ENCODE results near the gene ARIH2. TPM values are rescaled to one million over a fixed set of nuclear protein-coding genes. Genes with fewer than 3 reads are reported as not detected.
"Not testable (repeated sequence)": the region's sequence is repeated elsewhere in the genome, so short reads cannot be mapped to it uniquely, and the experiment has no call there.

The ARIH2 gene
- total RNA-seq, 1 donor from 2014 or later, result 48.6 TPM

DNA sequence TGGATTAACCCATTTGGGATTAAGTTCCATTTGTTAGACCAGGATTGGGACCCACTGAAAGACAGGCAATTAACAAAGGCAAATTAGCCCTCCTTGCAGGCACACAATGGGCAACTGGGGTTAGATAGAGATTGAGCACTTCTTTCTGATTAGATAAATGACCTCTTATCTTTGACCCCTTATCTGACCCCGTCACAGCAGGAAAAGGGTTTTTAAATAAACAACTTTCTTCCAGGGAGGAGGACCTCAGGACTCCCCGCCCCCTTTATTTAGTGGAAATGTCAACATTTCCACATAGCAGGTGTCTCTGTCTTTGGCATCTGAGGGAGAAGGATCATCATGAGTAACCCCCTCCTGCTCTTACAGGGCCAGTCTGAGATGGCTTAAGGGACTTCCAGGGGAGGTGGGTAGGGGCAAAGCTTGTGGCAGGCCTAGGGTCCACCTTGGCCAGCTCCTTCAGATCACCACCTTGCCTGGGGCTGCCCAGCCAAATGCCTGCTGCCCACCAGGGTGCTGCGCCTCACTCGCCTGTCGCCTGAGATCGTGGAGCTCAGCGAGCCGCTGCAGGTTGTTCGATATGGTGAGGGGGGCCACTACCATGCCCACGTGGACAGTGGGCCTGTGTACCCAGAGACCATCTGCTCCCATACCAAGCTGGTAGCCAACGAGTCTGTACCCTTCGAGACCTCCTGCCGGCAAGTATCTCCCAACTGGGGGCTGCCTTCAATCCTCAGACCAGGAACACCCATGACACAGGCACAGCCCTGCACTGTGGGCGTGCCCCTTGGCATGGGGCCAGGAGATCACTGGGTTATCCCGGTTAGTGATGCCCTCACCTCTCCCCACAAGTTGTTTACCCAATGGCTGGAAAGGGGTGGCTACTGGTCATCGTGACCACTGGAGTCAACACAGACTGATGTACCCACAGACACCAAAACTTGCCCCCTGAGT is 86.0 kb downstream of the ARIH2 start:
- ATAC-seq, result no peak

DNA sequence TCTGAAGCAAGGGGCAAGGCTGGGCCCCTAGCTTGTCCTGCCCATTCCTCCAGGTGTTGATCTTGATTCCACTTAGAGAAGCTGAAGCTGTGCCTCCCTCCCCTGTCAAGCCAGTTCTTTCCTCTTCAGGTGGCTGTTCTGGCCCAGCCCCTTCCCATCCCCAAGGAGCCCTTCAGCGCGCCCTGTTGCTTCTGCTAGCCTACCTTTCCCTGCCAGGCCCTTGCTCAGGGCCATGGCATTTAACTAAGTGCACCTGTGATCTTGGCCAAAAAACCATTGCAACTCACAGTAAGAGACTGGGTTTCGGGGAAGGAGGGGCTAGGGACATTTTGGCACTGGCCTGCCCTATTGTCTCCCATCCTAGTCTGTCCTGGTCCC is 86.7 kb downstream of the ARIH2 start:
- no peak for ATAC-seq

DNA sequence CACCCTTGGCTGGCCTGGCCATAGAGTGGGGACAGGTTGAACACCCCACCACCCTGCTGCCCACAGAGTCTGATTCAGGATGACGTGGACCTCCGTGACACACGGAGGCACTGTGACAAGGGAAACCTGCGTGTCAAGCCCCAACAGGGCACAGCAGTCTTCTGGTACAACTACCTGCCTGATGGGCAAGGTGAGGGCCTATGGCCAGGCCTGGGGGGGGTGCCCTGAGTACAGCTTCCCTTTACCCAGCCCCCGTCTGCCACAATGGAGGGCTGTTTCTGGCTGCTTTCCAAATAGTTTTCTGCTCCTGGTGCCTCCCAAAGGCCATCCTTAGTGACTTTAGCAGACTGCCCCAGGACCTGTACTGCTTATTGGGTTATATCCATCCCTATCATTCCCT is 87.4 kb downstream of the ARIH2 start:
- ATAC-seq, result no peak

DNA sequence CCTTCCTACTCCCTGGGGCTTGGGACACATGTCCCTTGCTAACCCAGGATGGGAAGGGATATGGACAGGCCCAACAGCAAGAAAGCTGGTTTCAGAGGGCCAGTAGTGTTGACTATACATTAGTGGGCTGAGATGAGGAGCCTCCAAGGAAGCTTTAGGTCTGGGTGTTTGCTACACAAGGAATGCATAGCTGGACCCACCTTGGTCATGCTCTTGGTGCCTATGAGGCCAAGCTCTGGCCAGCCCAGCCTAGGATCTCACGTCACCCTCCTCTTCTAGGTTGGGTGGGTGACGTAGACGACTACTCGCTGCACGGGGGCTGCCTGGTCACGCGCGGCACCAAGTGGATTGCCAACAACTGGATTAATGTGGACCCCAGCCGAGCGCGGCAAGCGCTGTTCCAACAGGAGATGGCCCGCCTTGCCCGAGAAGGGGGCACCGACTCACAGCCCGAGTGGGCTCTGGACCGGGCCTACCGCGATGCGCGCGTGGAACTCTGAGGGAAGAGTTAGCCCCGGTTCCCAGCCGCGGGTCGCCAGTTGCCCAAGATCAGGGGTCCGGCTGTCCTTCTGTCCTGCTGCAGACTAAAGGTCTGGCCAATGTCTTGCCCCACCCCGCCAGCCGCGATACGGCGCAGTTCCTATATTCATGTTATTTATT is 87.9 kb downstream of the ARIH2 start:
- no peak for ATAC-seq

DNA sequence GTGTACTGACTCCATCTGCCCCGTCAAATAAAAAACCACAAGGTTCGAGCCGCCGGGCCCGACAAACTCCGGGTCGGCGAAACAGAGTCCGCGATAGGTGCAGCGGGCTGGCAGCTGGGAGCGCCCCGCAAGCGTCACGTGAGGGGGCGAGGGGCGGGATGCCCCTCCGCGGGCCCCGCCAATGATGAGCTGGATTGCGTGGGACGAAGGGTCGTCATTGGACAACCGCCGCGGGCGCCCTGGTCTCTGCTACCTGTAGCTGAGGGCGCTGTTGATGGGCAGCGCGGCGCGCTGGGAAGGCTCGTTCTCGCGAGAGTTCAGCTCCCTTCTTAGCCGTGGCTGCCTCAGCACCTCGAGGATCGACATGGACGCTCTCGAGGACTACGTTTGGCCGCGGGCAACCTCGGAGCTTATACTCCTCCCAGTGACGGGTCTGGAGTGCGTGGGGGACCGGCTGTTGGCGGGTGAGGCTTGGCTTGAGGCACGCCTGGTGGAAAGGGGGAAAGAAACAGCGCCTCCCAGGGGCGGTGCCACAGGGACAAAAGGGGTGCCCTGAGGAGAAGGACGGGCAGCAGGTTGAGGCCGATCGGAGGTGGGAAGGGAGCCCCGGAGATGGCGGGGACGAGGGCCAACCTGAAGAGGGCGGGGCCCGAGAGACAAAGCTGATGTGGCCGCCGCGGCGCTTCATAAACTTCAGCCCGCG is 88.6 kb downstream of the ARIH2 start, which contains the start of gene WDR6:
Gene WDR6, plus strand, starts transcription at position 324 of the 703 bp plus-strand sequence. Its CDS starts 41 bp downstream, at position 365.
- peak; percentile 84 for ATAC-seq

DNA sequence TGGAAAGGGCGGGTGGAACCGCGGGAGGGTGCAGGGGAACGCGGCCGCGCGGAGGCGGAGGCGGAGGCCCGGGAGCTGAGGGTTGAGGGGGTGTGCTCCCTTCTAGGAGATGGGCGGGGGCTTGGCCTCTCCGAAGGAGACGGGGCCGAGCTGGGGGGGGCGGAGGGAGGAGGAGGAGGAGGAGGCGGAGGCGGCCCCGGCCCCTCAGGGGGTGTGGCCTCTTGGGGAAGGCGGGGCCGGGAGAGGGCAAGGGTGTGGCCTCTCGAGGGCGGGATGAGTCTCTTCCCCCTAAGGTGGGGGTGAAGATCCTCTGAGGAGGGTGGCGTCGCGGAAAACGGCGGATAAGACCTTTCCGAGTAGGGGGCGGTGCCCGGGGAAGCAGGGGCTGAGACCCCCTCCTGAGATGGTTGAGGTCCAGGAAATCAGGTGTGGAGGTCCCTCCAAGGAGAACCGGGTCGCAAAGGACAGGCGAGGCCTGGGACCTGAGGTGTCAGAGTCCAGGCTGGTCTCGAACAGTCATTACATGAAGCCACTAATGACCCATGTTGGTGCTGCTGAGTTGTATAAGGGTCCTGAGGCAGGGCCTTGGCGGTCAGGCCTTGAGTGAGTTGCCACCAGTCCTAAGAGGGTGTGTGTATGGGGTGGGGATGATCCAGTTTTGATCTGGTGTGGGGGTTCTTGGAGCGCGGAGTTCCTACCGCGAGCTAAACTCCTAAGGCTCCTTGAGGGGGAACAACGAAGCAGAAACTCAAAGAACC is 89.3 kb downstream of the ARIH2 start:
- peak; percentile 88 for ATAC-seq

DNA sequence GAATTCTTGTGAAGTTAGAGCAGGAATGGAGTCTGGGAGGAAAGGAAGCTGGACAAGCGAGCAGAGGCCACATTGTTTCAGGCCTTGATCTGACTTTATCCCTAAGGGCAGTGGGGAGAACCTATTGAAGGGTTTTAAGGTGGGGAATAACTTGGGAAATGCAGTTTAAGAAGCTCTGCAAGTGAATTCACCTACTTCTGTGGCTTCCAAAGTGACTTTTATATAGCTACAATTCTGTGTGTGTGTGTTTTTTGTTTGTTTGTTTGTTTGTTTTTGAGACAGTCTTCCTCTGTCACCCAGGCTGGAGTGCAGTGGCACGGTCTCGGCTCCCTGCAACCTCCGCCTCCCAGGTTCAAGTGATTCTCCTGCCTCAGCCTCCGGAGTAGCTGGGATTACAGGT is 90.0 kb downstream of the ARIH2 start:
- ATAC-seq, result not testable (repeated sequence)

DNA sequence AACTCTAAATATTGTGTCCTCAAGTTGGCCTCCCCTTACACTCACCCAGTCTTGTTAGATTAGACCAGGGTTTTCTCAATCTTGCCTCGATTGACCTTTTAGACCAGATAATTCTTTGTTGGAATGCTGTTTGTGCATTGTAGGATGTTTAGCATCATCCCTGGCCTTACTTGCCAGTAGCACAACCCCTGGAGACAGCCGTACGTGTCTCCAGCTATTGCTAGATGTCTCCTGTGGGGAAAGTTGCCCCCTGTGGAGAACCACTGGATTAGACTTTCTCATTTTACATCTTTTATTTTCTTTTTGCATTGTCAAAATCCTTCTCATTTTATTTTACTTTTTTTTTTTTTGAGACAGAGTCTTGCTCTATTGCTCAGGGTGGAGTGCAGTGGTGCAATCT is 90.8 kb downstream of the ARIH2 start:
- no peak for ATAC-seq

DNA sequence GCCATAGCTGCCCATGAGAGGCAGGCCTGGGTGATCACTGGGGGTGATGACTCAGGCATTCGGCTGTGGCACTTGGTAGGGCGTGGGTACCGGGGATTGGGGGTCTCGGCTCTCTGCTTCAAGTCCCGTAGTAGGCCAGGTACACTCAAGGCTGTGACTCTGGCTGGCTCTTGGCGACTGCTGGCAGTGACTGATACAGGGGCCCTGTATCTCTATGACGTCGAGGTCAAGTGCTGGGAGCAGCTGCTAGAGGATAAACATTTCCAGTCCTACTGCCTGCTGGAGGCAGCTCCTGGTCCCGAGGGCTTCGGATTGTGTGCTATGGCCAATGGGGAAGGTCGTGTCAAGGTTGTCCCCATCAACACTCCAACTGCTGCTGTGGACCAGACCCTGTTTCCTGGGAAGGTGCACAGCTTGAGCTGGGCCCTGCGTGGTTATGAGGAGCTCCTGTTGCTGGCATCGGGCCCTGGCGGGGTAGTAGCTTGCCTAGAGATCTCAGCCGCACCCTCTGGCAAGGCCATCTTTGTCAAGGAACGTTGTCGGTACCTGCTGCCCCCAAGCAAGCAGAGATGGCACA is 93.9 kb downstream of the ARIH2 start:
- ATAC-seq, result no peak

DNA sequence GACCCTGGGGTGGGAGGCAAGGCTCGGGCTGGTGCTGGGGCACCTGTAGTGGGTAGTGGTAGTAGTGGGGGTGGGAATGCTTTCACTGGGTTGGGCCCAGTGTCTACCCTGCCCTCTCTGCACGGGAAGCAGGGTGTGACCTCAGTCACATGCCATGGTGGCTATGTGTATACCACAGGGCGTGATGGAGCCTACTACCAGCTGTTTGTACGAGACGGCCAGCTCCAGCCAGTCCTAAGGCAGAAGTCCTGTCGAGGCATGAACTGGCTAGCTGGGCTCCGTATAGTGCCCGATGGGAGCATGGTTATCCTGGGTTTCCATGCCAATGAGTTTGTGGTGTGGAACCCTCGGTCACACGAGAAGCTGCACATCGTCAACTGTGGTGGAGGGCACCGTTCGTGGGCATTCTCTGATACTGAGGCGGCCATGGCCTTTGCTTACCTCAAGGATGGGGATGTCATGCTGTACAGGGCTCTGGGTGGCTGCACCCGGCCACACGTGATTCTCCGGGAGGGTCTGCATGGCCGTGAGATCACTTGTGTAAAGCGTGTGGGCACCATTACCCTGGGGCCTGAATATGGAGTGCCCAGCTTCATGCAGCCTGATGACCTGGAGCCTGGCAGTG is 94.6 kb downstream of the ARIH2 start:
- ATAC-seq, result peak; percentile 12

DNA sequence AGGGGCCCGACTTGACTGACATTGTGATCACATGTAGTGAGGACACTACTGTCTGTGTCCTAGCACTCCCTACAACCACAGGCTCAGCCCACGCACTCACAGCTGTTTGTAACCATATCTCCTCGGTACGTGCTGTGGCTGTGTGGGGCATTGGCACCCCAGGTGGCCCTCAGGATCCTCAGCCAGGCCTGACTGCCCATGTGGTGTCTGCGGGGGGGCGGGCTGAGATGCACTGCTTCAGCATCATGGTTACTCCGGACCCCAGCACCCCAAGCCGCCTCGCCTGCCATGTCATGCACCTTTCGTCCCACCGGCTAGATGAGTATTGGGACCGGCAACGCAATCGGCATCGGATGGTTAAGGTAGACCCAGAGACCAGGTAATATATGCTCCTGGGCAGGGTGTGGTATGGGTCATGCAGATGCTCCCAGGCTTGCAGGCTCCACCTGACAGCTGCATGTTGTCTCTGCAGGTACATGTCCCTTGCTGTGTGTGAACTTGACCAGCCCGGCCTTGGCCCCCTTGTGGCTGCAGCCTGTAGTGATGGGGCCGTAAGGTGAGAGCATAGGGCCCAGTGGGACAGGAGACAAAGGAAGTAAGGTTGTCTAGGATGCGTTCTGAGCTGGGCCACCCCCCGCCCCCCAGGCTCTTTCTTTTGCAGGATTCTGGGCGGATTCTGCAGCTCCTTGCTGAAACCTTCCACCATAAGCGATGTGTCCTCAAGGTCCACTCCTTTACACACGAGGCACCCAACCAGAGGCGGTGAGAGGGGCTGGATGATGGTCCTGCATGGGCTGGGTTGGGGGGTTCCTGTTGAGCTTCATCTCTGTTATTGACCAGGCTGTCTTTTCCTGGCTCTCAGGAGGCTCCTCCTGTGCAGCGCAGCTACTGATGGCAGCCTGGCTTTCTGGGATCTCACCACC is 95.4 kb downstream of the ARIH2 start:
- peak; percentile 54 for ATAC-seq

DNA sequence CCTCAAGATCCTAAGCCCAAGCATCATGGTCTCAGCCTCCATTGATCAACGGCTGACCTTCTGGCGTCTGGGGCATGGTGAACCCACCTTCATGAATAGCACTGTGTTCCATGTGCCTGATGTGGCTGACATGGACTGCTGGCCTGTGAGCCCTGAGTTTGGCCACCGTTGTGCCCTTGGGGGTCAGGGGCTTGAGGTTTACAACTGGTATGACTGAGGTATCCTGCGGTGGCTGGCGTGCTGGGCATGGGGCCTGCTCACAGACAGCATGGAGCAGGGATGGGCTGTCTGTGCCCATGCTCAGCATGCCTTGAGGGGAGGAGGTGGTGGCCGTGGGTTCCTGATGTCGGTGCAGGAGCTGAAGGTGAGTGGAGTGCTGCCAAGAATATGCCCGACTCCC is 96.4 kb downstream of the ARIH2 start:
- no peak for ATAC-seq

DNA sequence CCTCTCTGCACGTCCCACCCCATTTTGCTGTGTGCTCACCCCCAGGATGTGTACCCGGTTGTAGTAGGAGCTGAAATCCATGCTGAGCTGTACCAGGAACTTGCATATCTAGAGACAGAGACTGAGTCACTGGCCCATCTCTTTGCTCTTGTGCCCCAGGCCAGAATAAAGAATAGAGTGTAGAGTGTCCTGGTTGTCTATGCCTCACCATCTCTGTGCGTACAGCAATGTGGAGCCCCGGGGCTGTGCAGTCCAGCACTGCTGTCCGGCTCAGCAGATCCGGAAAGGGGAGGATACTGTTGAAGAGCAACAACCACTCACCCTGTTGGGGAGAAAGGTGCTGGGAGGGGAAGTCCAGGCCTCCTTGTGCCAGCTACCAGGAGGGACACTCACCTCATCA is 97.1 kb downstream of the ARIH2 start:
- no peak for ATAC-seq

DNA sequence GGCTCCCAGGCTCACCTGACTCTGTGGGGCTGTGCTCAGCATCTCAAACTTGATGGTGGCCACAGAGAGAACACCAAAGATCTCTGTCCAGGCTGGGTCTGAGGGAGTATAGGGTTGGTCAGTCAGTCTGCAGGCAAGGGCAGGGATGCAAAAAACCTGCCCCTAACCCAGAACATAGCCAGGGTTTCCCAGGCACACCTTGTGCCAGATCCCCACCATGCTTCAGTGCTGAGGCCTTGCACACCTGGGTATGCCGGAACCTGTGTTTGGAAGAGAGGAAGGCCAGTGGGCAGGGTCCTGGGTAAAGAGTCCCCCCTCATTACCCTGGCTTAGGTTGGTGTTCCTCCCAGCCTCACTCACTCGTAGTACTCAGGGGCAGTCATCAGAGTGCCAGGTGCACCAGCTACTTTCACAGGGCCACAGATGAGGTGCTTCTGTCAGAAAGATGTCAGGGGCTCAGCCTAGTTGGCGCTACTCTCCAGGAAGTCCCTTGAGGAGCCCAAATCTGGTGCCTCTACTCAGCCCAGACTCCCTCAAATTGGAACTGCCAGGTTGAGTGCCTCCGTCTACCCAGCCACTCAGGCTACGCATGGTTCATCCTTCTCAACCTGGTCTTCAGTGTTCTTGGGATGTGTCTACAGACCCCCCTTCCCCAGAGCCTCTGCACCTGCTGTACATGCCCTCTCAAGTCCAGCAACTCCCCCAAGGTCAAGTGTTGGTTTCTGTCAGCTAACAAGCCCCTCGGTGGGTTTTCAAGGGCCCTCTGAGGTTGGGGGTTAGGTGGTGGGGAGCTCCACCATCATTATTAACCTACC is 98.0 kb downstream of the ARIH2 start:
- ATAC-seq, result no peak

DNA sequence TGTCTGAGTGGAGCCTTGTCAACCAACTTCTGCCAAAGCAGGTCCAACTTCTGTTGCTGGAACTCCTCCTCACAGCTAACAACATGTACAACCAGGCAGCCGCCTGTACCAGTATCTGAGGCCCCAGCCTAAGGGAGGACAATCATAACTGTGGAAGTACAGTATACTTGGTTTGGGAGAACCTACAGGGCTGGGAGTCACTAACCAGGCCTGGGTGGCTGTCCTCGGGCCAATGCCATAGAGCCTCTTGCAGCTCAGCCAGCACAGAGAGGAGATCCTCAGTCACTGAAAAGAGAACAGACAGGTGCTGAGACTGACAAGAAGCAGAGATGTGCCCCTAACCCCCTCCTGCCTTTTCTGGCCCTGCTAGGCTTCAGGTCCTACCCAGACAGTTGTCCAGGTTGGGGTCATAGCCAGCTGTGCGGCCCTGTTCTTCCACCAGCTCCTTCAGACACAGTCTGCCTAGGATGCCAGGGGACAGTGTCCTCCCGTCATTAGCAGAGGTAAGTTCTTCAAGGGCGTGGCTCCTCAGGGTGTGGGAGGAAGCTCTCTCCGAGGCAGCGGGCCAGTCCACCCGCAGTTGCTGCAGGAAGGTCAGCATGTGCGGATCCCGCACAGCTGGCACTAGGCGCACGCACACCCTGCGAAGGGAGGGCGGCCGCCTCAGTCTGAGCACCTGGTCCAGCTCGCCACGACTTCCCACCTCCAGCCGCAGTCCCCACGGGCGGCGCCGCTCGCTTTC is 98.8 kb downstream of the ARIH2 start:
- no peak for ATAC-seq

DNA sequence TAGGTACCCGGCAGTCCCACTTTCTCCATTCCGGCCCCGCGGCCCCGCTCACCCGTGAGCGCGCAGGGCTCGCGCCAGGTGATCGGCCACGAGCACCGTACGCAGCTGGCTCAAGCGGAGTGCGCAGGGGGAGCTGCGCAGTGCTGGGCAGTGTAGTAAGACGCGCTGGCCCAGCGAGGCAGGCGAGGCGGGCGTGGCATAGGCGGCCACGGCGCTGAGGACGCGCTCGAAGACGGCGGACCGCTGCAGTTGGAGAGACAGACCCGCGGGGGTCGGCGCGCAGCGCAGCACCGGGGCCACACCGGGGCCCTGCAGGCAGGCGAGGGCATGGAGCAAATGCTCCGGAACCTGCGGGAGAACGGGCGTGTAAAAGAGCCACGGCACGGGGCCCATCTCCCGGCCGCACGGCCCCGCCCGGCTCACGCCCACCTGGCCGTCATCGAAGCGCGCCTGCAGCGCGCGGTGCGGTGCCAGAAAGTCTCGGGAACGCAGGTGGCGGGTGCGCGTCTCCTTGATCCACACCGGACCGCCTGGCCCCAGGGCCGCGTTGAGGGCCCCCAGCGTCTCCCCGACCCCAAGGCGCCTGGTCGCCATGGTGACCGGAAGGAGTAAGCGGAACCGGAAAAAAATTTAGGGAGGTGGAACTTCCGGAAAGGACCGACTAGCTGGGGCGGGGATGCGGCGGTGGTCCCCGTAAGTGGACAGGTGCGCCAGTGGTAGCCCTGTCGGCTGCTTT is 99.5 kb downstream of the ARIH2 start, which contains the start of gene DALRD3:
Gene DALRD3, minus strand, starts transcription at position 610 of the 736 bp plus-strand sequence. Its CDS starts 16 bp downstream, at position 594.
- peak; percentile 13 for ATAC-seq

DNA sequence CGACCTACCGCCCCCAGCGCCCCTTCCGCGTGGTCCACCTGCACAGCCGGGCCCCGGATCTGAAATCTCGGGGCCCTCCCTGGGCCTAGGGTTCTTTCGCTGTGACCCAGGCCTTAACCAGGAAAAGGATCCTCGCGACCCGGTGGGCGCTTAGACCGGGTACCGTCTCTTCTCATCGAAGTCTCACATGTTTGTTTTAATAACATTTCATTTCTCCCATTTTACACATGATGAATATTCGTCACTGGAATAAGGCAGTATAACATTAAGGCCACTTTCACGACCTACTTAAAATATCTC is 100.0 kb downstream of the ARIH2 start:
- no peak for ATAC-seq

DNA sequence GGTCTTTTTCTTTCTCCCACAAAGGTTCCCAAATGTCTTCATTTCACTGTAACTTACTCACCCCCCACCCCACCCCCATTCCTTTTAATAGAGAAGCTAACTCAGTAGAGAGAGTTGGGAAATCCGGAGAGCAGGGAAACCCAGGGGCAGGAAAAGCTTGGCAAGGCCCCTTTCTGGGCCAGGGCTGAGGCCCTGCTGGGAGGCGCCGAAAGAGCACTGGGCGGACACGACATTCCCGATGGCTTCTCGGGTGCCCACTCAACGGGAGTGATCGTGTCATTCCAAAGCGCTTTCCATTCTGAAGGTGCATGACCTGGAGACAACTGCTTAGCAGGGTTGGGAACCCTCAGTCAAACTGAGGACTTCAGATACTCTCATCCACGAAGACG is 101.3 kb downstream of the ARIH2 start:
- no peak for ATAC-seq

Data from esophagus mucosa (tissue), 1 donor.